ENCODE measurements around the gene PAGR1.
A peak's percentile ranks its signal among the peaks of the same experiment; 100 is the strongest.
"Not testable (repeated sequence)": the region's sequence is repeated elsewhere in the genome, so short reads cannot be mapped to it uniquely, and the experiment has no call there.

Gene PAGR1

DNA sequence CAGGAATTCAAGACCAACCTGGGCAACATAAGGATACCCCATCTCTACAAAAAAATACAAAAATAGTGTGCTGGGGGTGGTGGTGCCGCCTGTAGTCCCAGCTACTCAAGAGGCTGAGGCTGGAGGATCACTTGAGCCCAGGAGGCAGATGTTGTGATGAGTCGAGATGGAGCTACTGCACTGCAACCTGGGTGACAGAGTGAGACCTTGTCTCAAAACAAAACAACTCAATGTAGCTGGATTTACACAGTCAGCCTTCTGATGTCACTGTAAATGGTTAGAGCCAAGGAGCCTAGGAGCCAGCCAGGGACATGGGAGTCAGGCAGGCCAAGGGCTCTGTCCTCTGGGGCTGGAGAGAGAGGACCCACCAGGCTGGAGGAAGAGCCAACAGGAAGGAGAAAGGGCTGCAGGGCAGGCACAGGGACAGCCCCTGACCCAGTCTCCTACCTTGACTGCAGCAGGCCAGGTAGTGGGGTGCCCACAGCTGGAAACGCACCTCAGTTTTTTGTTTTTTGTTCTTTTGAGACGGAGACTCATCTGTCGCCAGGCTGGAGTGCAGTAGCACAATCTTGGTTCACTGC lies 38.7 kb downstream of the PAGR1 start:
- H3K27ac ChIP-seq: no peak overlapping the region
- no peak overlapping the region for H3K4me3 ChIP-seq

DNA sequence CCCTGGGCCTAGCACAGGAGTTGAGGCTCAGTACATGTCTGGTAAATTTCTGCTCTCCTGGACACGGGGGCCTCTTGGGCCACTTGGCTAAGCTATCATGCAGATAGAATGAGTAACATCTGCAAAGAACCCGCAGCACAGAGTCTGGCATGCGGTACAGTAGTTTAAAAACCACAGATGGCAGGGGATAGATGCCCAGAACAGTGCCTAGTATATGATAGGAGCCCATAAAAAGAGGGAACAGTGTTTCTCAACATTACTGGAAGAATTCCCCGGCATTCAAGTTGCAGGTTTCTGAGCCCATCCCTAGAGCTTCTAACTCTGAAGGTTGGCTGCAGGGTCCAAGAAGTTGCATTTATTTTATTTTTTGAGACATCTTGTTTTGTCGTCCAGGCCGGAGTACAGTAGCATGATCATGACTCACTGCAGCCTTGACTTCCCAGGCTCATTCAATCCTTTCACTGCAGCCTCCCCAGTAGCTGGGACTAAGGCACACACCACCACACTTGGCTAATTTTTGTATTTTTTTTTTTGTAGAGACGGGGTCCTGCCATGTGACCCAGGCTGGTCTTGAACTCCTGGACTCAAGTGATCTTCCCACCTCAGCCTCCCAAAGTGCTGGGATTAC lies 41.3 kb downstream of the PAGR1 start:
- peak overlapping the region in 3 of 21 experiments; percentile 17 to 54 (median 41) for H3K27ac ChIP-seq
- no peak overlapping the region for H3K4me3 ChIP-seq

DNA sequence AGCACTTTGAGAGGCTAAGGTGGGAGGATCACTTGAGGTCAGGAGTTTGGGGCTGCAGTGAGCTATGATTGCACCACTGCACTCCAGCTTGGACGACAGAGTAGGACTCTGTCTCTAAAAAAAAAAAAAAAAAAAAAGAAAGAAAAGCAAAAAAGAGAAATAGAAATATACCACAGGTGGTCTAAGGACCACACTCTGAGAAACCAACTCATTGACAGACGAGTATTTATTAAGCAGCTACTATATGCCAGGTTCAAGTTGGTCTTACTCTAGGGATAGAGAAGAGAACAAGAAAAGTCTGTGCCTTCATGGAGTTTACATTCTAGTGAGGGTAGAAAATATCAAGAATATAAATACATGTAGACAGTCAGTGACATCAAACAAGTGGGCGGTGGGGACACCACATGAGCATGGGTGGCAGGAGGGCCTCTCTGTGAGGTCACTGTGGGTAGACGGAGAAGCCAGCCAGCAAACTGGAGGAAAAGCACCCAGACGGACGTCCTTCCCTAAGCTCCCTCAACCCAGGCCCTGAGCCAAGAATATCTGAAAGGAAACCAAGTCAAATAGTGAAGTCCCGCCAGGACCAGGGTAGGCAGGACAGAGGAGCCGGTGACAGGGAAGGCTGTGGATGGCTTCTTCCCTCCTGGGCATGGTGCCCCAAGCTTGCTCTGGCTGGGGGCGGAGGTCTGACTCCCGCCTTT lies 42.3 kb downstream of the PAGR1 start:
- no peak overlapping the region for H3K27ac ChIP-seq

DNA sequence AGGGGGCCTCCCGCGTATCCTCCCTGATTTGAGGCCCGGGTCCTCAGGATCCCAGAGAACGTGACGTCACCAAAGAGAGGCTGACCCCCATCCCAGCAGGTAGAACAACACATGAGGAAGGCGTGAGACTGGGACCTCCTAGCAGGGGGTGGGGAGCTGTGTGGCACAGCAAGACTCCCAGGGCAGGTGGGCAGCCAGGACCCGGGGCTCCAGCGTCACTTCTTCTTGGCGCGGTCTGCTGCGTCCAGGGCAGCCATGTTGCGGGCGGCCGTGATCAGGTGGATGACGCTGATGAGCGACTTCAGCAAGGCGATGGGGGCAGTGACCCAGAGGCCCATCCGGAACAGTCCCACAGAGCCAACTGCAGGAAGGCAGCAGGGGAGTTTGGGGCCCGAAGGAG lies 43.0 kb downstream of the PAGR1 start:
- Histone ChIP-seq H3K4me3 (no peak overlapping the region), H3K27ac (no peak overlapping the region)

More for the DNA sequence above, 42.3 kb downstream of the PAGR1 start:
- H3K4me3 ChIP-seq: no peak overlapping the region

DNA sequence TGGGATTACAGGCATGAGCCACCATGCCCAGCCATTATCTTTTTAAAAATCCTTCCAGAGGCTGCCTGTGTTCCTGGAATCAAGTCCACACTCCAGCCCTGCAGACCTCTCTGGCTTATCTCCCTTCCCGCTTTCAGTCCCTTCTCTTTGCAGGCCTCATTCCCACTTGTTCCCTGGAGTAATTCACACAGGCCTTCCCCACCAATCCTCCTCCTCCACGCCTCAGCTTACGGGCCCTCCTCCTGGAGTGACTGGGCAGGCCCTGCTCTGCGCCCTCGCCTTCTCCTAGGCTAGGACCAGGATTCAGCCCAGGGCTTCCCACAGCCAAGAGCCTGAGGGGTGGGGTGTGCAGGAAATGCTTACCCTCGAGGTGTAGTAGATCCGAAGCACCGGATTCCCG lies 44.3 kb downstream of the PAGR1 start:
- Histone ChIP-seq H3K27ac (peak overlapping the region in 1 of 21 experiments; percentile 5), H3K4me3 (no peak overlapping the region)

DNA sequence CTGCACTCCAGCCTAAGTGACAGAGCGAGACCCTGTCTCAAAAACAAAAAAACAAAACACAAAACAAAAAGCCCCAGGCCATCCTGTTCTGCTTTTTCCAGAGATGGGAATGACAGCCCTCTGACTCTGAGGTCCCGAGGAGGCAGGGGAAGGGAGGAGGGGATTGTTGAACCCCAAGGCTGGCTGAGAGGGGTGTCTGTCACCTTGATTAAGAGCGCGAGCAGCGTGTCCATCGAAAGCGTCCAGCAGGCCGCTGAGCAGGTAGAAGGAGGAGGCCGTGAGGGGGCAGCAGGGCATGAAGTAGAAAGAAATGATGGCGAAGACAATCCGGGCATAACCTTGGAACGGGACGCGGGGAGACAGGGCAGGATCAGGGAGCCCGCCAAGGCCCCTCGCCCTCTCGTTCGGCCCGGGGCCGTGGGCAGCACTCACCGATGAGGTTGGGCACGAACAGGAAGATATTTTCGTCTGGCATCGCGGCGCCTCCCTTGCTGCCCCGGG lies 46.5 kb downstream of the PAGR1 start:
- Histone ChIP-seq H3K4me3 (peak overlapping the region; percentile 67 to 97 (median 86)), H3K27ac (peak overlapping the region; percentile 15 to 100 (median 97))

DNA sequence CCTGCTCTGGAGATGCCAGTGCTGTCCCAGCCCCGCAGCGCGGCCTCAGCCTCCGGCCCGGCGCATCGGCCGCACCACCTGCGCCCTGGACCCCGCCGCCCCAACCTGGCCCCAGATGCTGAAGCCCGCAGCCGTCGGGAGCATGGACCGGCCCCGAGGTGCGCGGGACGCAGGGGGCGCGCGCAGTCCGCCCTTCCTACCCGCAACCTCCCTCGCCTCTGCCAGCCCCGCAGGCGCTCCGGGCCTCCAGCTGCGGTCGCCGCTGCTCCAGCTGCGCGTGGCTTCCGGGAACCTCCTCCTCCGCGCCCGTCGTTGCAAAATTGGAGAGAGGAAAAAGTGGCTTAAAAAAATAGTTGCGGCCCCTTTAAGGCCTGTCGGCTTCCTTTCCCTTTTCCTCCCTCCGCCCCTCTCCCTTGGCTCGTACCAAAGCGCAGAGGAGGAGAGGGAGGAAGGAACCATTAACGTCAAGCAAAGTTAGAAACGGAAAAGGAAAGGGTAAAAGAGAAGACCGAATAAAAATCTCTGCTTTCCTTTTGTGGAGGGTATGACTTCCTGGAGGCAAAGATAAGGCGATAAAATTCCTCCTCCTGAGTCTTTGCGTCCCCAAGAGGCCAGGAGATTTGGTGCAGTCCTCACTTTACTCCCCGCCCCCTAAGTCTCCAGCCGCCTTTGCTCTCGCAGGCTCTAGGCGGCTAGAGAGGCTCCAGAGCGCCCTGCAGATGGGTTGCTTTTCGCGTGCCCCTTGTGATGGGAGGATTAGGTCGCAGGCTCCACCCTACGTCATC lies 47.1 kb downstream of the PAGR1 start, which contains the start of gene CDIPT:
CDIPT (minus strand) TSS at position 343 of the 785 bp plus-strand sequence. CDS start 369 bp downstream, outside the sequence.
- Histone ChIP-seq H3K27ac (peak within 1 kb of the TSS; percentile 61 to 100 (median 97)), H3K4me3 (peak within 1 kb of the TSS; percentile 67 to 97 (median 86))

DNA sequence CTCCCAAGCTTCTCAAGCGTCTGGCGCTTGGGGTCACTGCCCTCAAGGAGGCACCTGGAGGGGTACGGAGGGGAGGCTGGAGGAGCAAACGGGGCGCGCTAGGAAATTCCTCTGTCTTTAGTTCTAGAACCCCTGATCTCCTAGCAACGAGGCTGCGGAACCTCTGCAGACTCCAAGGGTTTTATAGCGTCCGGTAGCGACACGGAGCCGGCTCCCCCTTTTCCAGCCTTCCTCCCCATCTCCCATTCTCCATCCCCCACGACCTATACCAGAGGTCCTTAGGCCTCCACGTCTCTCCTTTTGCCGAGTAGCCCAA lies 47.7 kb downstream of the PAGR1 start:
- H3K27ac ChIP-seq: peak overlapping the region in 12 of 21 experiments; percentile 89 to 100 (median 97)
- peak overlapping the region in 3 of 7 experiments; percentile 74 to 89 (median 86) for H3K4me3 ChIP-seq

DNA sequence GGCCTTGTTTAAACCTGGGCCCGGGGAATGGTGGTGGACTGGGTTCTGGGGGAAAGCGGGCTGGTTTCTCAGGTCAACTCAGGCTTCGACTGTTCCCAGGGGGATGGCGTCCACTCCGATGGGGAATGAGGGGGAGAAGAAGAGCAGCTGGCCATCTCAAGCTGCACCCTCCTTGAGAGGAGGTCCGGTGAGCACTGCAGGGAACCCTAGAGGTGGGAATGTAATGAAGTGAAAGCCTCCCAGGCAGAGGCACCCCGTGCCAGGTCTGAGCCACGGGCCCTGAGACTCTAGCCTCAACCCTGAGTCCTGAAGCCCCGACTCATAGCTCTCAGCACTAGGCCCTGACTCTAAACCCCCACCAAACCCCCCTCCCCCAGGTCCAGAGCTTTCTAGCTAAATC lies 48.3 kb downstream of the PAGR1 start:
- no peak overlapping the region for H3K27ac ChIP-seq
- H3K4me3 ChIP-seq: no peak overlapping the region

DNA sequence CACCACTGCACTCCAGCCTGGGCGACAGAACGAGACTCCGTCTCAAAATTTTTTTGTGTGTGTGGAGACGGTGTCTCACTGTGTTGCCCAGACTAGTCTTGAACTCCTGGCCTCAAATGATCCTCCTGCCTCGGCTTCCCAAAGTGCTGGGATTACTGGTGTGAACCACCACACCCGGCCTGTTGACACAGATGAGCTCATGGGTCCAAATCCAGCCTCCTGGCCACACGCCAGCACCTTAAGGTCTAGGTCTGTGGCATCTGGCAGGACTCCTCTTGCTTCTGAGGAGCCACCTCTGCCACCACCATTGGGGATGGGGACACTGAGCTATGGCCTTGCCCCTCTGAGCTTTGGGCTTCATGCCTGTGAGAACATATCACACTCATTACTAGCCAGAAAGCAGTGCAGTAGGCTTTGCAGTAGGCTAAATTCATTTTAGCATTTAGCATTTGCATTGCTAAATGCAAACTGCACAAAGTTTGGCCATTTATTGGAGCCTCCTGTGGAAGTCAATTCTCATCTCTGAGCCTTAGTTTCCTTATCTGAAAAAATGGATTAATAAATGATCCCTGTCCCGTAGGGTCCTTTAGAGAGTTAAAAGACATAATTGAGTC lies 52.6 kb downstream of the PAGR1 start:
- Histone ChIP-seq H3K4me3 (no peak overlapping the region), H3K27ac (no peak overlapping the region)

DNA sequence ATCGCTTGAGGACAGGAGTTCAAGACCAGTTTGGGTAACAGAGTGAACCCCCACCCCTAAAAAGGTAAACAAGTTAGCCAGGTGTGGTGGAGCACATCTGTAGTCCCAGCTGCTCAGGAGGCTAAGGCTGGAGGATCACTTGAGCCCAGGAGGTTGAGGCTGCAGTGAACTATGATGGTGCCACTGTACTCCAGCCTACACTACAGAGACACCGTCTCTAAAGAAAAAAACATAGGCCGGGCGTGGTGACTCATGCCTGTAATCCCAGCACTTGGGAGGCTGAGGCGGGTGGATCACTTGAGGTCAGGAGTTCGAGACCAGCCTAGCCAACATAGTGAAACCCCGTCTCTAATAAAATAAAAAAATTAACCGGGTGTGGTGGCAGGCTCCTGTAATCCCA lies 53.1 kb downstream of the PAGR1 start:
- H3K27ac ChIP-seq, H3K4me3 ChIP-seq: not testable (repeated sequence)
